Progenitor cell of endocrine pancreas (in vitro differentiated cells): ENCODE results near the gene PDP2. TPM values are rescaled to one million over a fixed set of nuclear protein-coding genes. Genes with fewer than 3 reads are reported as not detected.
"Not testable (repeated sequence)": the region's sequence is repeated elsewhere in the genome, so short reads cannot be mapped to it uniquely, and the experiment has no call there.

Source experiments
- DNase-seq: peaks from one replicate; pipeline ENCODE4 v3.0.0; 2021; ENCODE audit warnings: low spot score; ENCODE audit not compliant: unreplicated experiment
- H3K27ac Mint-ChIP-seq: 2 replicates; pipeline ENCODE4 v1.8.0; 2021; ENCODE audit warnings: mild to moderate bottlenecking, moderate library complexity, mixed read lengths
- H3K27me3 Mint-ChIP-seq: 2 replicates; pipeline ENCODE4 v1.8.0; 2021; ENCODE audit warnings: mixed read lengths
- H3K36me3 Mint-ChIP-seq: 2 replicates; pipeline ENCODE4 v1.8.0; 2022; ENCODE audit warnings: mixed read lengths; ENCODE audit not compliant: insufficient read depth
- H3K4me1 Mint-ChIP-seq: 2 replicates; pipeline ENCODE4 v1.8.0; 2021; ENCODE audit warnings: low read depth, mixed read lengths
- H3K4me3 Mint-ChIP-seq: 2 replicates; pipeline ENCODE4 v1.8.0; 2021; ENCODE audit warnings: low read depth, mild to moderate bottlenecking, moderate library complexity, mixed read lengths
- H3K9me3 Mint-ChIP-seq: 2 replicates; pipeline ENCODE4 v1.8.0; 2021; ENCODE audit warnings: low read depth, mixed read lengths
- total RNA-seq: library from RNA; stranded (reverse); gene quantifications from 2 replicates; pipeline ENCODE4 v1.2.1, GENCODE V29; 2021
- TF ChIP-seq, protein P1 (sequence below): fragments of 200-600 bp; sonication (generic); IDR thresholded peaks from one replicate; pipeline ENCODE4 v1.5.0; 2021; ENCODE audit warnings: antibody characterized with exemption, mild to moderate bottlenecking; ENCODE audit not compliant: unreplicated experiment

Gene PDP2
- total RNA-seq, 1 donor from 2014 or later, result 17.0 TPM

DNA sequence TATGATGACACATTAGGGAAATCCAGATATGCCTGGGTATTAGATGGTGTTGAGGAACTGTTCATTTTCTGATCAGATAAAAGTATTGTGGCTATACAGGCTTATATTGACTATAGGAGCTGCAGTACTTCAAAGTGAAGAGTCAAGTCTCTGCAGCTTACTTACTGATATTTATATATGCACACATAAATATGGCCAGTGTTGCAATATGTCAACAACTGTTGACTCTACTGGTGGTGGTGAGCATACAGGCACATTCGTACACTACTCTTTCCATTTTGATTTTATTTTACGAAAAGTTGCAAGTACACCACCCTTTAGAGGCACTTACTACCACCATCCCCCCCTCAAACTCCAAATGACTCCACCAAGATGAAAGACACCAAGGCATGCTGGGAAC is 51.4 kb downstream of the PDP2 start:
- Mint-ChIP-seq H3K36me3 (no peaks in the 10 kb centered on the region), H3K27me3 (peaks cover 14% of the 10 kb centered on the region), H3K4me3 (peak overlapping the region; percentile 24), H3K4me1 (peaks cover 22% of the 10 kb centered on the region), H3K9me3 (no peaks in the 10 kb centered on the region), H3K27ac (no peak overlapping the region)
- TF ChIP-seq, protein P1, sequence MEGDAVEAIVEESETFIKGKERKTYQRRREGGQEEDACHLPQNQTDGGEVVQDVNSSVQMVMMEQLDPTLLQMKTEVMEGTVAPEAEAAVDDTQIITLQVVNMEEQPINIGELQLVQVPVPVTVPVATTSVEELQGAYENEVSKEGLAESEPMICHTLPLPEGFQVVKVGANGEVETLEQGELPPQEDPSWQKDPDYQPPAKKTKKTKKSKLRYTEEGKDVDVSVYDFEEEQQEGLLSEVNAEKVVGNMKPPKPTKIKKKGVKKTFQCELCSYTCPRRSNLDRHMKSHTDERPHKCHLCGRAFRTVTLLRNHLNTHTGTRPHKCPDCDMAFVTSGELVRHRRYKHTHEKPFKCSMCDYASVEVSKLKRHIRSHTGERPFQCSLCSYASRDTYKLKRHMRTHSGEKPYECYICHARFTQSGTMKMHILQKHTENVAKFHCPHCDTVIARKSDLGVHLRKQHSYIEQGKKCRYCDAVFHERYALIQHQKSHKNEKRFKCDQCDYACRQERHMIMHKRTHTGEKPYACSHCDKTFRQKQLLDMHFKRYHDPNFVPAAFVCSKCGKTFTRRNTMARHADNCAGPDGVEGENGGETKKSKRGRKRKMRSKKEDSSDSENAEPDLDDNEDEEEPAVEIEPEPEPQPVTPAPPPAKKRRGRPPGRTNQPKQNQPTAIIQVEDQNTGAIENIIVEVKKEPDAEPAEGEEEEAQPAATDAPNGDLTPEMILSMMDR, result no peak
- DNase-seq, result no peak

DNA sequence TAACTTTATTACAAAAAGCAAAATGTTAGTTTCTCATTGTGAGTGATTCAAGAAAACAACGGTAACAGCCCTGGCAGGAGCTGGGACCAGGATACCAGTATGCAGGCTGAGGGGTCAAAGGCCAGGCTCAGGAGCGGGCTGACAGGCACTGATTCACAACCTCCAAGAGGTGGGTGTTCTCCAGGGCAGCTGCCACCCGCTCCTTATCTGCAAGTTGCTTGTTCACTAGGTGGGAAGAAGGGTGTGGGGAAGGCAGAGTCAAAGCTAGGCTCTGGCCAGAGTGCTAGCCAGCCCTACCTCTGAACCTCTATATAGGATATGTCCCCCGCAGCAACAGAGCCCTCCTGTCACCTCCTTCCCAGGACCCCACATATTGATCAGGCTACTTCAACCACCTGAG is 51.8 kb downstream of the PDP2 start:
- H3K27me3 Mint-ChIP-seq, result peaks cover 10% of the 10 kb centered on the region
- no peak overlapping the region for H3K27ac Mint-ChIP-seq
- no peaks in the 10 kb centered on the region for H3K36me3 Mint-ChIP-seq

DNA sequence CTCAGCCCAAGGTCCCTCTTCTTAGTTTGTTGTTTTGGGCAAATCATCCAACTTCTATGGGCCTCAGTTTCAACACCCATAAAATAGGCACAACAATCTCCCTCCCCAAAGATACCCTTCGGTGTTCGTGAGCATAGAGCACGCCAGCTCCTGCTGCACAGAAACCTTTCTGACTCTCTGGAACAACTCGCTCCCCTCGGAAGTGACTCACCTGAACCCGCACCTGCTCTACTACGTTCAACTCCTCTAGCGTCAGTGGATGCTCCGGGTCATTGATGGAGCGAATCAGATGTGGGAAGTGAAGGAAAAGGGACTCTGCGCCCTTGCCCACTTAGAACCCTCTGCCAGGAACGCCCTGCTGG is 53.4 kb downstream of the PDP2 start:
- H3K36me3 Mint-ChIP-seq, result no peaks in the 10 kb centered on the region
- no peak for DNase-seq
- H3K4me1 Mint-ChIP-seq, result peaks cover 22% of the 10 kb centered on the region
- H3K4me3 Mint-ChIP-seq, result peak overlapping the region; percentile 94
- H3K27ac Mint-ChIP-seq, result peak overlapping the region; percentile 96
- H3K27me3 Mint-ChIP-seq, result no peaks in the 10 kb centered on the region
- H3K9me3 Mint-ChIP-seq, result no peaks in the 10 kb centered on the region
- TF ChIP-seq, protein P1, result no peak

More for the DNA sequence above, 51.8 kb downstream of the PDP2 start:
- DNase-seq, result no peak
- Mint-ChIP-seq H3K4me3 (peak overlapping the region; percentile 94), H3K4me1 (peaks cover 22% of the 10 kb centered on the region), H3K9me3 (no peaks in the 10 kb centered on the region)
- TF ChIP-seq, protein P1, result no peak

DNA sequence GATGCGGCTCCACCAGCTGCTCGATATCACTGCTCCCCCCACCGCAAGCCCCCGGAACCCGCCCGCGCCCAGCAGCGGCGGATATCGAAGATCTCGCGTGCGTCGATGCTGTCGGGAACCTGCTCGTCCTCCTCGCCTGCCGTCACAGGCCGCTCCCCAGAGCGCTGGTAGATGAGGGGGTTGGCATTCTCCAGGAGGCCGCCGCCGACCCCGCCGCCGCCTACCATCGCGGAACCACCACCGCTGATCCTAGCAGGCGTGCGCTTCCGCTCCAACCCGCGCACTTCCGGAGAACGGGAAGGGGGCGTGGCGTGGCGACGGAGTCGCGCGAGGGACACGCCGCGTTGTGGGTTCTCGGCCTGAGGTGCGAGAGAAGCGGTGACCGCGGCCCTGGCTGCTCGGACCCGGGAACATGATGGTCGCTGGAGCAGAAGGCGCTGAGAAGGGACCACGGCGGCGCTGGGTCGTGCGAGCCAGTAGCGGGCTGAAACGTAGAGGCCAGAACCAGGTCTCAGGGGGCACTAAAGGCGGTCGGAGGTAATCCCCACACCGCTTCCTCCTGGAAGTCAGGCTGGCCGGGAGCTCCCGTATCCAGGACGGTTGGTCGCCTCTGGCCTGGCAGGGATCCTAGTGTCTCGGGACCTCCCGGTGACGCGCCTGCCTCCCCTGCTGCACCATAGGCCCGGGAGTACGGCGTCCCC is 54.0 kb downstream of the PDP2 start, which contains the start of gene CIAO2B:
TSS of gene CIAO2B (minus strand) at position 265 of the 701 bp plus-strand sequence. CDS start at position 227, 38 bp downstream.
- Mint-ChIP-seq H3K9me3 (no peaks in the 10 kb centered on the region), H3K27ac (peak within 1 kb of the TSS; percentile 96), H3K4me1 (peaks cover 22% of the 10 kb centered on the region), H3K4me3 (peak within 1 kb of the TSS; percentile 94), H3K36me3 (no peaks in the 10 kb centered on the region), H3K27me3 (no peaks in the 10 kb centered on the region)
- TF ChIP-seq, protein P1, result no peak
- peak; percentile 72 for DNase-seq

- DNase-seq, H3K36me3 Mint-ChIP-seq, H3K27me3 Mint-ChIP-seq, H3K9me3 Mint-ChIP-seq: not testable (repeated sequence)
- peaks cover 22% of the 10 kb centered on the region for H3K4me1 Mint-ChIP-seq
- H3K4me3 Mint-ChIP-seq, result peak overlapping the region; percentile 94
- H3K27ac Mint-ChIP-seq, result peak overlapping the region; percentile 96
Observed at GRCh38 chr16:66934839-66935313, 54.6 kb downstream of the PDP2 start.
